Peyer's patch (tissue), 4 donors: ENCODE results near the gene UACA. TPM values are rescaled to one million over a fixed set of nuclear protein-coding genes. Genes with fewer than 3 reads are reported as not detected.
A peak's percentile ranks its signal among the peaks of the same experiment; 100 is the strongest.

Source experiments
- DNase-seq, 3 donors: peaks; one replicate each; pipeline ENCODE4 v3.0.0-alpha.2; 2017 to 2019
- H3K27ac ChIP-seq, 4 donors: fragments of 200-600 bp; sonication (generic); one replicate each; pipeline ENCODE4 v1.5.1; 2016 to 2019
- H3K27me3 ChIP-seq, 2 donors: fragments of 200-600 bp; sonication (generic); one replicate each; pipeline ENCODE4 v1.5.1; 2019
- H3K36me3 ChIP-seq, 3 donors: fragments of 200-600 bp; sonication (generic); one replicate each; pipeline ENCODE4 v1.5.1; 2016 to 2019
- H3K4me1 ChIP-seq, 4 donors: fragments of 200-600 bp; sonication (generic); one replicate each; pipeline ENCODE4 v1.5.1; 2016 to 2019
- H3K4me3 ChIP-seq, 4 donors: fragments of 200-600 bp; sonication (generic); 1 replicate in 3 of 4; 2 replicates in 1 of 4; pipeline ENCODE4 v1.5.1; 2016 to 2019; ENCODE audit warnings: mild to moderate bottlenecking in 1 of 4
- H3K9me3 ChIP-seq, 4 donors: fragments of 200-600 bp; sonication (generic); one replicate each; pipeline ENCODE4 v1.5.1; 2016 to 2019; ENCODE audit warnings: mild to moderate bottlenecking in 1 of 4
- CTCF ChIP-seq, 6 experiments: fragments of 450-650 bp in 4 of 6; fragments of 200-600 bp in 2 of 6; sonication (generic) in 1 of 6; IDR thresholded peaks; one replicate each; pipeline ENCODE4 v1.5.1; 2017 to 2019; ENCODE audit warnings: antibody characterized with exemption in 6 of 6, mild to moderate bottlenecking in 3 of 6, moderate library complexity in 1 of 6
- POLR2A ChIP-seq, 2 donors: fragments of 450-650 bp; IDR thresholded peaks; one replicate each; pipeline ENCODE4 v1.5.1; 2017; ENCODE audit warnings: antibody characterized with exemption in 2 of 2, mild to moderate bottlenecking in 2 of 2, moderate library complexity in 2 of 2
- total RNA-seq, 4 donors: library from RNA; depleted of rRNA; stranded (reverse); fragments of >200 nt; gene quantifications; one replicate each; pipeline ENCODE4 v1.1.0, GENCODE V29; 2016

UACA gene
- total RNA-seq, 4 donors from 2014 or later = 41.8 to 59.1 (median 46.9) TPM

GRCh38 chr15:70702584-70702983 lies 60.8 kb downstream of the UACA start:
- DNase-seq = no peak
- no peak overlapping the region for H3K4me3 ChIP-seq
- no peaks in the 10 kb centered on the region for H3K27me3 ChIP-seq
- TF ChIP-seq CTCF (IDR thresholded peaks at IDR 0.05) (no peak), POLR2A (IDR thresholded peaks at IDR 0.05) (no peak)
- no peaks in the 10 kb centered on the region for H3K9me3 ChIP-seq
- H3K4me1 ChIP-seq = peaks cover 0 to 14% (median 0%) of the 10 kb centered on the region in 4 donors
- H3K27ac ChIP-seq = no peak overlapping the region
- H3K36me3 ChIP-seq = no peaks in the 10 kb centered on the region

GRCh38 chr15:70701891-70702568 lies 61.3 kb downstream of the UACA start:
- Histone ChIP-seq H3K27ac (no peak overlapping the region), H3K36me3 (no peaks in the 10 kb centered on the region), H3K4me1 (peaks cover 0 to 14% (median 0%) of the 10 kb centered on the region in 4 donors), H3K27me3 (no peaks in the 10 kb centered on the region), H3K9me3 (no peaks in the 10 kb centered on the region), H3K4me3 (no peak overlapping the region)
- no peak for TF ChIP-seq POLR2A (IDR thresholded peaks at IDR 0.05)
- TF ChIP-seq CTCF (IDR thresholded peaks at IDR 0.05) = no peak
- no peak for DNase-seq

- DNase-seq = no peak
- Histone ChIP-seq H3K4me3 (no peak overlapping the region), H3K4me1 (peaks cover 0 to 14% (median 0%) of the 10 kb centered on the region in 4 donors), H3K36me3 (no peaks in the 10 kb centered on the region), H3K9me3 (no peaks in the 10 kb centered on the region), H3K27ac (no peak overlapping the region), H3K27me3 (no peaks in the 10 kb centered on the region)
- TF ChIP-seq CTCF (IDR thresholded peaks at IDR 0.05) (no peak), POLR2A (IDR thresholded peaks at IDR 0.05) (no peak)
Measured at GRCh38 chr15:70701171-70701570, 62.2 kb downstream of the UACA start.

- TF ChIP-seq CTCF (IDR thresholded peaks at IDR 0.05) (no peak), POLR2A (IDR thresholded peaks at IDR 0.05) (no peak)
- no peak overlapping the region for H3K4me3 ChIP-seq
- no peak for DNase-seq
- H3K4me1 ChIP-seq = peaks cover 0 to 14% (median 0%) of the 10 kb centered on the region in 4 donors
- no peak overlapping the region for H3K27ac ChIP-seq
- no peaks in the 10 kb centered on the region for H3K27me3 ChIP-seq
- no peaks in the 10 kb centered on the region for H3K36me3 ChIP-seq
- no peaks in the 10 kb centered on the region for H3K9me3 ChIP-seq
Measured at GRCh38 chr15:70699890-70700289, 63.5 kb downstream of the UACA start.

- no peaks in the 10 kb centered on the region for H3K27me3 ChIP-seq
- peaks cover 0 to 4% (median 0%) of the 10 kb centered on the region in 3 donors for H3K36me3 ChIP-seq
- H3K27ac ChIP-seq = peak overlapping the region in 1 of 4 donors; percentile 5
- no peak overlapping the region for H3K4me3 ChIP-seq
- TF ChIP-seq CTCF (IDR thresholded peaks at IDR 0.05) (no peak), POLR2A (IDR thresholded peaks at IDR 0.05) (no peak)
- H3K4me1 ChIP-seq = peaks cover 0 to 14% (median 0%) of the 10 kb centered on the region in 4 donors
- H3K9me3 ChIP-seq = no peaks in the 10 kb centered on the region
- DNase-seq = no peak
Measured at GRCh38 chr15:70698836-70699390, 64.4 kb downstream of the UACA start.
